22Rv1 (cell line): Measurements from ENCODE around the gene ACO1.

Source experiments
- ZFX ChIP-seq: fragments of 450-650 bp; IDR thresholded peaks from 2 replicates; pipeline ENCODE4 v1.6.1; 2017; ENCODE audit warnings: antibody characterized with exemption, borderline replicate concordance
- TF ChIP-seq, protein P1 (sequence below): fragments of 450-650 bp; IDR thresholded peaks from 2 replicates; pipeline ENCODE4 v1.5.1; 2017; ENCODE audit warnings: mild to moderate bottlenecking

DNA sequence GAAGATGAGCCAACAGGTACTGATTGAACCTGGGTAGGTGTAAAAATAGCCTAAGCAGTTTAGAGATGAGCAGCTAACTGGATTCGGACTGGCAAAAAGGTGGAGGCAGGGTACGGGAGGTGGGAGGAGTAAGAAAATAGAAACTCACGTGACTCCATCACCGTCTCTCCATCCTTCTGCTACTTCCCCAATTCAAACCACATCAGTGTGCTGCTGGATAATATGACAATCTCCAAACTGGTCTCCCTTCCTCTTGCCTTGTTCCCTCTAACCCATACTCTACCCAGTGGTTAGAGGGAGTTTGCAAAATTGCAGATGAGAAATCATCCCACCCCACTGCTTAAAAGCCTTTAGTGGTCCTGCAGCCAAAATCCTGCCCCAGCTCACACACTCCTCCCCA is 98.9 kb downstream of the ACO1 start:
- TF ChIP-seq, protein P1, sequence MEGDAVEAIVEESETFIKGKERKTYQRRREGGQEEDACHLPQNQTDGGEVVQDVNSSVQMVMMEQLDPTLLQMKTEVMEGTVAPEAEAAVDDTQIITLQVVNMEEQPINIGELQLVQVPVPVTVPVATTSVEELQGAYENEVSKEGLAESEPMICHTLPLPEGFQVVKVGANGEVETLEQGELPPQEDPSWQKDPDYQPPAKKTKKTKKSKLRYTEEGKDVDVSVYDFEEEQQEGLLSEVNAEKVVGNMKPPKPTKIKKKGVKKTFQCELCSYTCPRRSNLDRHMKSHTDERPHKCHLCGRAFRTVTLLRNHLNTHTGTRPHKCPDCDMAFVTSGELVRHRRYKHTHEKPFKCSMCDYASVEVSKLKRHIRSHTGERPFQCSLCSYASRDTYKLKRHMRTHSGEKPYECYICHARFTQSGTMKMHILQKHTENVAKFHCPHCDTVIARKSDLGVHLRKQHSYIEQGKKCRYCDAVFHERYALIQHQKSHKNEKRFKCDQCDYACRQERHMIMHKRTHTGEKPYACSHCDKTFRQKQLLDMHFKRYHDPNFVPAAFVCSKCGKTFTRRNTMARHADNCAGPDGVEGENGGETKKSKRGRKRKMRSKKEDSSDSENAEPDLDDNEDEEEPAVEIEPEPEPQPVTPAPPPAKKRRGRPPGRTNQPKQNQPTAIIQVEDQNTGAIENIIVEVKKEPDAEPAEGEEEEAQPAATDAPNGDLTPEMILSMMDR, result no peak
- TF ChIP-seq ZFX, result no peak
